GM18519 (cell line): ENCODE results near the gene ADD2.
"Not testable (repeated sequence)": the region's sequence is repeated elsewhere in the genome, so short reads cannot be mapped to it uniquely, and the experiment has no call there.

Experiments used
- ATAC-seq: cut with Tn5 transposase; IDR thresholded peaks from one replicate; pipeline ENCODE4 v1.9.1; 2021; ENCODE audit warnings: mild to moderate bottlenecking, moderate library complexity; ENCODE audit not compliant: unreplicated experiment, low FRiP score

The ADD2 gene

GRCh38 chr2:70679259-70679658 is 88.7 kb downstream of the ADD2 start:
- no peak for ATAC-seq

DNA sequence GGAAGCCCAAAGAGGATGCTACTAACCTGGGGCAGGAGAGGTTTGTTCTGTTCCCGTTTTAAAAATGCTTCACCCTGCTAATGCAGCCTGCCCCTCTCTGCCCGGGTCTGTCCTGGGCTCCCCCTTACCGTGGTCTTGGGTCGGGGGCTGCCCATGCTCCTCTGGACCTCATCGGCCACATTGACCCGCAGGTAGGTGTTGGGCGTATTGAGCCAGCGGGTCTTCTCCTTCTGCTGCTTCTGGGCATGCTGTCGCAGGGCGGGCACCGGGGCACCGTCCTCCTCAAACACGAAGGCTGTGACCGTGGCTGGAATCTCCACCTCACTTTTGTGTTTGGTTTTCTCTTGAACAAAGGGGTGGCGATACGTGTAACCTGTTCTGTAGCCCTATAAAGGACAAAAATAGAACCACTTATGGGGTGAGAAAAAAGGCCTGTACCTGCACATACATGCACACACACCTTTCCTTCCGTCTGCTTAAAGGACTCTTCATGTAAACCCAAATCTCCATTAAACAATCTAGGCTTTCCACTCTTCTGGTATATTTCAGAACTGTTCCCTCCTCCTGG is 89.3 kb downstream of the ADD2 start:
- no peak for ATAC-seq

- no peak for ATAC-seq
Measured at GRCh38 chr2:70676301-70677035, 91.5 kb downstream of the ADD2 start.

DNA sequence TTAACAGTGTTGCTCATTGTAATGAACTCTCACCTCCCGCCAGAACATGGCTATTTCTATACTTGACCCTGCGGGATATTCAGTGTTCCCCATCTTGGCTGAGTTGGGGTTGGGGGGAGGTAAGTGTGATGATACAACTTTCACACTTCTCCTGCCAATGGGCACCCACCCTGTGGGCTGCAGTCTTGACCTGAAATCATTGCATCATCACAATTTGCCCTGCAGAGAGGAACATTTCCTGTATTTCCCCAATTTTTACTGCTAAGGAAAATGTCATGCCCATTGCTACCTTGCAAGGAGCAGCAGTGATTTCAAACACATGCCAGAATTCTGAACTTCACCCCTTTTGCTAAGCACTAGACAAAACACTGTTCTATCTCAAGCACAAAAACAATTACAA is 92.1 kb downstream of the ADD2 start:
- no peak for ATAC-seq

GRCh38 chr2:70674636-70675430 is 93.2 kb downstream of the ADD2 start:
- ATAC-seq: no peak

DNA sequence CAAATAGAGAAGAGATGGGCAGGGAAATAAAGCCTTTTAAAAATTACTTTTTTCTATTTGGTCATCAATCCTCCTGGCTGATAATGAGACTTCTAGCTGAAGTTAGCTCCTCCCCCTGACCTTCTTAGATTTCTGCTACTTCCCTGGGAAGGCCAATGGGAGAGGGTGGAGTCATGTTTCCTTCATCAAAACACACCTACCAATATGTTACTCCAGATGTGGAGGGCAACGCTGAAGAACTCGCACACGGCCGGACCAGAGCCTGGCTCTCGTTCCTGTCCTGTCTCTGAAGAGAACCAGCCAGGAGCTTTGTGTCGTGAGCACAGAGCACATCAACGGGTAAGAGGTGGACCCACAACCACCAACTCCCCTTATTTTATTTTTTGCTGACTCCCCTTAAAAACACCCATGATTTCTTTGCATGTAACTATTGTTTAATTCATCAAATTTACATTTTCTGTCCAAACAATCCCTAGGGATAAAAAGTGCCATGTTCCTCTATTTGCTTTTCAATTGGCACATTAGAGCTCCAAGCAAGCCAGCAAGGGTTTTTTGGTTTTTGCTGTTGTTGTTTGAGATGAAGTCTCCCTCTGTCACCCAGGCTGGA is 94.9 kb downstream of the ADD2 start:
- ATAC-seq: no peak

DNA sequence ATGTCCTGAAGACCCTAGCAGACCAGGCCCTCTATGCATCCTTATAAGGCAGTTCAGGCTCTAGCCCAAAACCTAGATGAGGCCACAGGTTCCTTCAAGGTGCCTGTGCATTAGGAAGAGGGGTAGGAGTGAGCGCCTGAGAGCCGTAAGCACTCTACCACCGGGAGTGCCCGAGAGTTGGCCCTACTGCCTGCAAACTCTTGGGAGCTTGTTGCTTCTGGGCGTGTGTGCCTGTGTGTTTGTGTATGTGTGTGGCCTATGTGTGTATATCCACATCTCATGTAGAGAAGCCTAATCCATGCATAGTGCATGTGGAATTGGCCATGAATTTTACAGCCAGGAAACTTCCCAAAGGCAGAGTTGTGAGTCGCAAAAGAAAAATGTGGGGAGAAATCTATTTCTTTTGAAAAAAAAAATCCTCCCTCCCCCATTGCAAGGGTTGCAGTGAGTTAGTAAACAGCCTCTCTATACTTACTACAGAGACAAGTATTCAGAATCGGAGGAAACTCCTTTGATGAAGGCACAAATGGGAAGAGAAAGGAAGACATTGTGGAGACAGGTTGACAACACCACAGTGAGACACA is 96.8 kb downstream of the ADD2 start:
- ATAC-seq: no peak

DNA sequence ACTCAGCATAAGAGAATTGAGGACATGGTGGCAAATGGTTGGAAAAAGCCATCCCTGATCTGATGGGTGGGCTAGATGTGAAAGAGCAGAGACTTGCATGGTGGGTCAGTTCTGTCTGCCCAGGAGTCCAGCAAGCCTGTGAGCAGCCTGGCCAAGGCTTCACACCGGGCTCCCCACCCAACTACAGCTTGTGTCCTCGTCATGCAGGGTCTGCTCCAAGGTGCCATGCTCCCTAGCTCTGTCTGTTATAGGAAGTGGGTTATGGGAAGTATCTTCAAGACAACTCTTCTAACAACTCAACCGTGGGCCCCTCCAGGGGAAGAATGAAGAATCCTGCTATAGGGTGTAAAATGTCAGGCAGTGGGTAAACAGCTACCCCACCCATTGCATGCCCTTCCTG is 97.4 kb downstream of the ADD2 start:
- ATAC-seq: no peak

- no peak for ATAC-seq
Measured at GRCh38 chr2:70670202-70670601, 97.8 kb downstream of the ADD2 start.

DNA sequence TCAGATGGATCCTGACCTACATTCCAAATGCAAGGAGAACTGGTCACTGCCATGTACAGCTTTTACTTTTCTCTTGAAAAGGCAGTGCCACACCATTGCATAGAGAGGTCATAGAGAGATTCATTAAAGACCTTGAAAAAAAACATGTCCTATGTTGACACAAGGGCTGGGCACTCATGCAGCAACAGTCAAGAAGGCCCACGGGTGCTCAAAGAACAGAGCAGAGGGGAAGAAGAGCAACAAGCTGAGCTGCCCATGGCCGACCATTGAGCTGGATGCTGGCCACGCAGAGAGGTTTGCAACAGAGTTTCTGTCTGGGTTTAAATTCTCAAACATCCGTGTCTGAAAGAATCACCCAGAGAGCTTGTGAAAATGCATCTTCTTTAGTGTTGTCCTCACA is 99.1 kb downstream of the ADD2 start:
- no peak for ATAC-seq

- no peak for ATAC-seq
Measured at GRCh38 chr2:70668432-70668831, 99.6 kb downstream of the ADD2 start.

DNA sequence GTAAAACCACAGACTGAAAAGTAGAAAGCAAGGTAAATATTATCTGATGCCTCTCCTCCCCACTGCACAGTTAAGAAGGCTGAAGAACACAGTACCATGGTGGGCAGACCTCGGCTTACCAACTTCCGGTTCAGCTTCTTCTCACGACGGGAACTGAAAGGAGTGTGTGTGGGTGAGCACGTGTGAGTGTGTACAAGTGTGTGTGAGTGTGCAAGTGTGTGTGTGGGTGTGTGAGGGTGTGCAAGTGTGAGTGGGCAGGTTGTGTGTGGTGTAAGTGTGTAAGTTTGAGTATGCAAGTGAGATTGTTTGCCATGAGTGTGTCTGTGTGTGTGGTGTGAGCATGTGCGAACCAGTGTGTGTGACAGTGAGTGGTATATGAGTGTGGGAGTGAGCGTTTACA is 103.5 kb downstream of the ADD2 start:
- ATAC-seq: no peak

GRCh38 chr2:70663411-70663810 is 104.6 kb downstream of the ADD2 start:
- no peak for ATAC-seq

GRCh38 chr2:70659551-70659950 is 108.4 kb downstream of the ADD2 start:
- ATAC-seq: no peak

GRCh38 chr2:70658476-70658875 is 109.5 kb downstream of the ADD2 start:
- no peak for ATAC-seq

DNA sequence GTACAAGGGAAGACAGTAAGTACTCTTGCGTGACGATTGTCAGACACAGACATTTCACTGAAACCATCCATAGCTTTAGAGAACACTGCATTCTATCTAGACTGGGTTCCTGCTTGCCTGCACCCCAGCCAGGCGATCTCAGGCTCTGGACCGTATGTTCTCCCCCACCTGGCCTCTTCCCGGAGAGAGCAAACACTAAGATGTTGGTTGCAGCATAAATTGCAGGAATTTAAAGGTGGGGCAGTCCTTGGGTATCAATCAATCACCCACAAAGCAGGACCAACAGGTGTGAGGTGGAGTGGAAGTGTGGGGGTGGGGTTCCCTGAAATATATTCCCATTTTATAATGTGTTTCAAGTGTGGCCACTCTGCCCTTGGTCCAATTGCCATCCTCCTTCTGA is 110.8 kb downstream of the ADD2 start:
- ATAC-seq: no peak

- ATAC-seq: no peak
Measured at GRCh38 chr2:70656421-70657010, 111.5 kb downstream of the ADD2 start.

DNA sequence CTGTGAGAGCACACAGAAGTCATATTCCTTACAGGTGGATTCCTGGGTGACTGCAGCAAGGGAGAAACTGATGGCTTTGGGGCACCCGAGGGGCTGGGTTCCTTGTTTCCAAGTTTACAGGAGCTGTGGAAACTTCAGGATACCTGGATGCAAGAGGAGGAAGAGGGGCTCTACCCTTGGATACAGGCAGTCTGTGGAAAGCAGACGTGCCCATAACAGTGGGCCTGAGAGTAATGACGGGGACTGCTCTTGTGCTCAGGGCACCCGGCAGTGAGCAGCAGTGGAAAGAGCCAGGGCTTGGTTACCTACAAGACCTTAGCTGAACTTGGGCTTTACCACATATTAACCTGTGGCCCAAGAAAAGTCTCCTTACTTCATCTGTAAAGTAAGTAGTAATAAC is 112.2 kb downstream of the ADD2 start:
- ATAC-seq: no peak

GRCh38 chr2:70655211-70655610 is 112.8 kb downstream of the ADD2 start:
- not testable (repeated sequence) for ATAC-seq

- ATAC-seq: no peak
Measured at GRCh38 chr2:70651727-70652126, 116.3 kb downstream of the ADD2 start.

- ATAC-seq: no peak
Measured at GRCh38 chr2:70651014-70651413, 117.0 kb downstream of the ADD2 start.
